Fibroblast of skin of left quadriceps (primary cell): Measurements from ENCODE around the gene KCTD16.

Source experiments
- DNase-seq, 2 experiments: peaks; one replicate each; pipeline ENCODE4 v3.0.0-alpha.2; 2013; ENCODE audit warnings: low read depth in 2 of 2

Gene KCTD16

GRCh38 chr5:144525000-144525399 is 354.3 kb downstream of the KCTD16 start:
- DNase-seq, result no peak

GRCh38 chr5:144531188-144531587 is 360.5 kb downstream of the KCTD16 start:
- DNase-seq, result no peak
